ENCODE results near the gene POU5F1. TPM values are rescaled to one million over a fixed set of nuclear protein-coding genes. Genes with fewer than 3 reads are reported as not detected.
A peak's percentile ranks its signal among the peaks of the same experiment; 100 is the strongest.
"Not testable (repeated sequence)": the region's sequence is repeated elsewhere in the genome, so short reads cannot be mapped to it uniquely, and the experiment has no call there.

The POU5F1 gene
- total RNA-seq, 1 donor from 2014 or later: 1.4 TPM

GRCh38 chr6:31192431-31193105 lies 22.1 kb upstream of the POU5F1 start:
- DNase-seq (ENCODE audit: low read depth): peak; percentile 75

GRCh38 chr6:31190488-31190887 lies 20.0 kb upstream of the POU5F1 start:
- no peak for DNase-seq (ENCODE audit: low read depth)

GRCh38 chr6:31189223-31189622 lies 18.7 kb upstream of the POU5F1 start:
- not testable (repeated sequence) for DNase-seq (ENCODE audit: low read depth)

- DNase-seq (ENCODE audit: low read depth): no peak
These were observed 17.3 kb upstream of the POU5F1 start for GRCh38 chr6:31187780-31188194.

- DNase-seq (ENCODE audit: low read depth): peak; percentile 87
These were observed 15.7 kb upstream of the POU5F1 start for GRCh38 chr6:31186052-31186734.

- not testable (repeated sequence) for DNase-seq (ENCODE audit: low read depth)
These were observed 15.2 kb upstream of the POU5F1 start for GRCh38 chr6:31185695-31186051.

GRCh38 chr6:31183859-31184258 lies 13.4 kb upstream of the POU5F1 start:
- not testable (repeated sequence) for DNase-seq (ENCODE audit: low read depth)

- not testable (repeated sequence) for DNase-seq (ENCODE audit: low read depth)
These were observed 12.8 kb upstream of the POU5F1 start for GRCh38 chr6:31183287-31183686.

GRCh38 chr6:31180500-31180899 lies 10.0 kb upstream of the POU5F1 start:
- no peak for DNase-seq (ENCODE audit: low read depth)

- no peak for DNase-seq (ENCODE audit: low read depth)
These were observed 9.4 kb upstream of the POU5F1 start for GRCh38 chr6:31179896-31180295.

GRCh38 chr6:31179042-31179386 lies 8.5 kb upstream of the POU5F1 start:
- no peak for DNase-seq (ENCODE audit: low read depth)

- DNase-seq (ENCODE audit: low read depth): no peak
These were observed 7.9 kb upstream of the POU5F1 start for GRCh38 chr6:31178143-31179041.

GRCh38 chr6:31175971-31176370 lies 5.5 kb upstream of the POU5F1 start:
- peak; percentile 97 for DNase-seq (ENCODE audit: low read depth)

- DNase-seq (ENCODE audit: low read depth): no peak
These were observed 3.9 kb upstream of the POU5F1 start for GRCh38 chr6:31174378-31174777.

GRCh38 chr6:31173406-31173805 lies 2.9 kb upstream of the POU5F1 start:
- no peak for DNase-seq (ENCODE audit: low read depth)

GRCh38 chr6:31172973-31173384 lies 2.5 kb upstream of the POU5F1 start:
- no peak for DNase-seq (ENCODE audit: low read depth)

GRCh38 chr6:31171931-31172905 lies 1.7 kb upstream of the POU5F1 start:
- DNase-seq (ENCODE audit: low read depth): no peak

- no peak for DNase-seq (ENCODE audit: low read depth)
These were observed 647 bp upstream of the POU5F1 start for GRCh38 chr6:31170987-31171671.

- not testable (repeated sequence) for DNase-seq (ENCODE audit: low read depth)
These were observed 453 bp downstream of the POU5F1 start for GRCh38 chr6:31169858-31170599.

Measured in myocyte (in vitro differentiated cells).